SK-N-SH (cell line): Measurements from ENCODE around the gene AP2S1.
"Not testable (repeated sequence)": the region's sequence is repeated elsewhere in the genome, so short reads cannot be mapped to it uniquely, and the experiment has no call there.

Source experiments
- ELF1 ChIP-seq: IDR thresholded peaks from 2 replicates; pipeline ENCODE4 v1.4.0; 2012
- EP300 ChIP-seq, 2 experiments: IDR thresholded peaks; 2 replicates each; pipeline versions ENCODE4 v1.4.0 to v1.6.1; 2012; ENCODE audit warnings: borderline replicate concordance in 1 of 2, low read depth in 1 of 2, low read length in 1 of 2
- GABPA ChIP-seq: IDR thresholded peaks from 2 replicates; pipeline ENCODE4 v1.4.0; 2012; ENCODE audit warnings: low read depth, mild to moderate bottlenecking
- NRF1 ChIP-seq: IDR thresholded peaks from 2 replicates; pipeline ENCODE4 v1.6.1; 2012; ENCODE audit warnings: low read depth, mild to moderate bottlenecking, low read length
- POLR2AphosphoS5 ChIP-seq: IDR thresholded peaks from 2 replicates; pipeline ENCODE4 v1.6.1; 2012; ENCODE audit warnings: low read depth, low read length
- RAD21 ChIP-seq: IDR thresholded peaks from 2 replicates; pipeline ENCODE4 v1.6.1; 2012; ENCODE audit warnings: mild to moderate bottlenecking, low read length
- RFX5 ChIP-seq: IDR thresholded peaks from 2 replicates; pipeline ENCODE4 v1.6.1; 2012; ENCODE audit warnings: mild to moderate bottlenecking, improper control_type of control experiment, low read length
- TAF1 ChIP-seq: IDR thresholded peaks from 2 replicates; pipeline ENCODE4 v1.6.1; 2012; ENCODE audit warnings: low read depth, mild to moderate bottlenecking, low read length, moderate library complexity, borderline replicate concordance
- TCF12 ChIP-seq: IDR thresholded peaks from 2 replicates; pipeline ENCODE4 v1.4.0; 2012
- TF ChIP-seq, protein P1 (sequence below): fragments of 200-600 bp; sonication (generic); IDR thresholded peaks from 2 replicates; pipeline ENCODE4 v1.6.1; 2017; ENCODE audit warnings: antibody characterized with exemption, mild to moderate bottlenecking, moderate library complexity
- TF ChIP-seq, protein P2 (sequence below): fragments of 150-350 bp; IDR thresholded peaks from 2 replicates; pipeline ENCODE4 v1.6.1; 2017; ENCODE audit warnings: antibody characterized with exemption, low read length, low read depth, borderline replicate concordance
- TF ChIP-seq, protein P3 (sequence below): IDR thresholded peaks from 2 replicates; pipeline ENCODE4 v1.4.0; 2012; ENCODE audit warnings: low read depth
- TF ChIP-seq, protein P4 (sequence below): IDR thresholded peaks from 2 replicates; pipeline ENCODE4 v1.6.1; 2012; ENCODE audit warnings: mild to moderate bottlenecking, low read depth, low read length, moderate library complexity

DNA sequence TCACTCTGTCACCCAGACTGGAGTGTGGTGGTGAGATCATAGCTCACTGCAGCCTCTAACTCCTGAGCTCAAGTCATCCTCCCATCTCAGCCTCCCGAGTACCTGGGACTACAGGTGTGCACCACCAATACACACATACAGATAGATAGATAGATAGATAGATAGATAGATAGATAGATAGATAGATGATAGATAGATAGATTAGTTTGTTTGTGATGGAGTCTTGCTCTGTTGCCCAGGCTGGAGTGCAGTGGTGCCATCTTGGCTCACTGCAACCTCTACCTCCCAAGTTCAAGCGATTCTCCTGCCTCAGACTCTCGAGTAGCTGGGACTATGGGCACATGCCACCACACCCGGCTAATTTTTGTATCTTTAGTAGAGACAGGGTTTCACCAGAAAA, 46.2 kb downstream of the AP2S1 start:
- TF ChIP-seq, protein P1, sequence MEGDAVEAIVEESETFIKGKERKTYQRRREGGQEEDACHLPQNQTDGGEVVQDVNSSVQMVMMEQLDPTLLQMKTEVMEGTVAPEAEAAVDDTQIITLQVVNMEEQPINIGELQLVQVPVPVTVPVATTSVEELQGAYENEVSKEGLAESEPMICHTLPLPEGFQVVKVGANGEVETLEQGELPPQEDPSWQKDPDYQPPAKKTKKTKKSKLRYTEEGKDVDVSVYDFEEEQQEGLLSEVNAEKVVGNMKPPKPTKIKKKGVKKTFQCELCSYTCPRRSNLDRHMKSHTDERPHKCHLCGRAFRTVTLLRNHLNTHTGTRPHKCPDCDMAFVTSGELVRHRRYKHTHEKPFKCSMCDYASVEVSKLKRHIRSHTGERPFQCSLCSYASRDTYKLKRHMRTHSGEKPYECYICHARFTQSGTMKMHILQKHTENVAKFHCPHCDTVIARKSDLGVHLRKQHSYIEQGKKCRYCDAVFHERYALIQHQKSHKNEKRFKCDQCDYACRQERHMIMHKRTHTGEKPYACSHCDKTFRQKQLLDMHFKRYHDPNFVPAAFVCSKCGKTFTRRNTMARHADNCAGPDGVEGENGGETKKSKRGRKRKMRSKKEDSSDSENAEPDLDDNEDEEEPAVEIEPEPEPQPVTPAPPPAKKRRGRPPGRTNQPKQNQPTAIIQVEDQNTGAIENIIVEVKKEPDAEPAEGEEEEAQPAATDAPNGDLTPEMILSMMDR = not testable (repeated sequence)
- TF ChIP-seq, protein P2, sequence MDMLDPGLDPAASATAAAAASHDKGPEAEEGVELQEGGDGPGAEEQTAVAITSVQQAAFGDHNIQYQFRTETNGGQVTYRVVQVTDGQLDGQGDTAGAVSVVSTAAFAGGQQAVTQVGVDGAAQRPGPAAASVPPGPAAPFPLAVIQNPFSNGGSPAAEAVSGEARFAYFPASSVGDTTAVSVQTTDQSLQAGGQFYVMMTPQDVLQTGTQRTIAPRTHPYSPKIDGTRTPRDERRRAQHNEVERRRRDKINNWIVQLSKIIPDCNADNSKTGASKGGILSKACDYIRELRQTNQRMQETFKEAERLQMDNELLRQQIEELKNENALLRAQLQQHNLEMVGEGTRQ = not testable (repeated sequence)
- TF ChIP-seq, protein P3, sequence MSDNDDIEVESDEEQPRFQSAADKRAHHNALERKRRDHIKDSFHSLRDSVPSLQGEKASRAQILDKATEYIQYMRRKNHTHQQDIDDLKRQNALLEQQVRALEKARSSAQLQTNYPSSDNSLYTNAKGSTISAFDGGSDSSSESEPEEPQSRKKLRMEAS = not testable (repeated sequence)
- not testable (repeated sequence) for TF ChIP-seq ELF1; RFX5; NRF1; RAD21; TAF1; EP300 (IDR thresholded peaks at IDR 0.05; ENCODE audit: borderline replicate concordance in 1 of 2, low read depth in 1 of 2, low read length in 1 of 2); GABPA; POLR2AphosphoS5; TCF12
- TF ChIP-seq, protein P4, sequence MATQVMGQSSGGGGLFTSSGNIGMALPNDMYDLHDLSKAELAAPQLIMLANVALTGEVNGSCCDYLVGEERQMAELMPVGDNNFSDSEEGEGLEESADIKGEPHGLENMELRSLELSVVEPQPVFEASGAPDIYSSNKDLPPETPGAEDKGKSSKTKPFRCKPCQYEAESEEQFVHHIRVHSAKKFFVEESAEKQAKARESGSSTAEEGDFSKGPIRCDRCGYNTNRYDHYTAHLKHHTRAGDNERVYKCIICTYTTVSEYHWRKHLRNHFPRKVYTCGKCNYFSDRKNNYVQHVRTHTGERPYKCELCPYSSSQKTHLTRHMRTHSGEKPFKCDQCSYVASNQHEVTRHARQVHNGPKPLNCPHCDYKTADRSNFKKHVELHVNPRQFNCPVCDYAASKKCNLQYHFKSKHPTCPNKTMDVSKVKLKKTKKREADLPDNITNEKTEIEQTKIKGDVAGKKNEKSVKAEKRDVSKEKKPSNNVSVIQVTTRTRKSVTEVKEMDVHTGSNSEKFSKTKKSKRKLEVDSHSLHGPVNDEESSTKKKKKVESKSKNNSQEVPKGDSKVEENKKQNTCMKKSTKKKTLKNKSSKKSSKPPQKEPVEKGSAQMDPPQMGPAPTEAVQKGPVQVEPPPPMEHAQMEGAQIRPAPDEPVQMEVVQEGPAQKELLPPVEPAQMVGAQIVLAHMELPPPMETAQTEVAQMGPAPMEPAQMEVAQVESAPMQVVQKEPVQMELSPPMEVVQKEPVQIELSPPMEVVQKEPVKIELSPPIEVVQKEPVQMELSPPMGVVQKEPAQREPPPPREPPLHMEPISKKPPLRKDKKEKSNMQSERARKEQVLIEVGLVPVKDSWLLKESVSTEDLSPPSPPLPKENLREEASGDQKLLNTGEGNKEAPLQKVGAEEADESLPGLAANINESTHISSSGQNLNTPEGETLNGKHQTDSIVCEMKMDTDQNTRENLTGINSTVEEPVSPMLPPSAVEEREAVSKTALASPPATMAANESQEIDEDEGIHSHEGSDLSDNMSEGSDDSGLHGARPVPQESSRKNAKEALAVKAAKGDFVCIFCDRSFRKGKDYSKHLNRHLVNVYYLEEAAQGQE = not testable (repeated sequence)
